NB4 (cell line): ENCODE measurements around the gene UNC119.

ENCODE experiments used
- CTCF ChIP-seq: IDR thresholded peaks from one replicate; pipeline ENCODE4 v1.5.1; 2012; ENCODE audit warnings: low read depth, low read length
- MAX ChIP-seq: IDR thresholded peaks from 2 replicates; pipeline ENCODE4 v1.6.1; 2011; ENCODE audit warnings: low read depth, low read length
- MYC ChIP-seq: IDR thresholded peaks from 2 replicates; pipeline ENCODE4 v1.6.1; 2011; ENCODE audit warnings: low read depth, low read length
- POLR2A ChIP-seq: IDR thresholded peaks from 2 replicates; pipeline ENCODE4 v1.6.1; 2011; ENCODE audit warnings: mild to moderate bottlenecking; ENCODE audit not compliant: insufficient read length; ENCODE audit errors: extremely low read depth

- TF ChIP-seq POLR2A (no peak), CTCF (no peak), MYC (no peak), MAX (no peak)
Measured at GRCh38 chr17:28545141-28545503, 7.3 kb downstream of the UNC119 start.
